Measurements from ENCODE around the gene HIRA.

The HIRA gene

GRCh38 chr22:19410941-19411689 is 20.4 kb downstream of the HIRA start:
- no peak for DNase-seq (ENCODE audit: low read depth in 2 of 2)

GRCh38 chr22:19407649-19408606 is 23.6 kb downstream of the HIRA start:
- DNase-seq (ENCODE audit: low read depth in 2 of 2) = no peak

DNA sequence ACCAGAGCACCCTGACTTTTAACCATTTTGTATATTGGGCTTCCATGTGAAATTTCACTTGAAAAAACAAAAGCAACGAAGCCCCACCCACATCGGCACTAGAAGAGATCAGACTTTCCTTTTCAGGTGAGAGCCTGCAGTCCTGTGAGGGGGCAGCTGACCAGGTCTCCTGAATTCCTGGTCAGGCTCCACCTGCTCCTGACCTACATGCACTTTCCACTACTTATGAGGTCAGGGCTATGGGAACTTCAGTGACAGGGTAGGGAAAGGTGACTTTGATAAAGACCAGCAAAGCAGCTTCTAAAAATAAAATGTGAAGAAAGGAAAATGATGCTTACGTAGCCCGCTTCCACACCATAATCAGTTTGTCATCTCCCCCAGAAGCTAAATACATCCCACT is 24.7 kb downstream of the HIRA start:
- DNase-seq (ENCODE audit: low read depth in 2 of 2) = no peak

- DNase-seq (ENCODE audit: low read depth in 2 of 2) = no peak
These were observed 25.2 kb downstream of the HIRA start for GRCh38 chr22:19406281-19406811.

DNA sequence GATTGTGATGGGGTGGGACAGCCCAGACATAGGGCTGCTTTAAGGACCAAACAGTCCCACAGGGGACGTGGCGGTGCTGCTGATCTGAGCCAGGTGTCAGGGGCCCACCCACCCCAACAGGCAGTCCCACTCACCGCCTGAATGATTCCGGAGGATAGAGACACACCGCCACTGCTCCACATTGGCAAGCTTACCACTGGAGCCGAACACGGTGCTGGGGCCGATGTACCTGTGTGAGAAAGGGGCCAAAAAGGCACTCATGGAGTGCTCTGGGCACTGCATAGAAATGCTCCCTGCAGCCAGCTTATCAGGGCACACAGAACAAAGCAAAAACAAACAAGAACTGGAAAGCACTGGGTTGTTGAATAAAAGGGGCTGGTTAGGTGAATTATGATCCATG is 25.9 kb downstream of the HIRA start:
- no peak for DNase-seq (ENCODE audit: low read depth in 2 of 2)

DNA sequence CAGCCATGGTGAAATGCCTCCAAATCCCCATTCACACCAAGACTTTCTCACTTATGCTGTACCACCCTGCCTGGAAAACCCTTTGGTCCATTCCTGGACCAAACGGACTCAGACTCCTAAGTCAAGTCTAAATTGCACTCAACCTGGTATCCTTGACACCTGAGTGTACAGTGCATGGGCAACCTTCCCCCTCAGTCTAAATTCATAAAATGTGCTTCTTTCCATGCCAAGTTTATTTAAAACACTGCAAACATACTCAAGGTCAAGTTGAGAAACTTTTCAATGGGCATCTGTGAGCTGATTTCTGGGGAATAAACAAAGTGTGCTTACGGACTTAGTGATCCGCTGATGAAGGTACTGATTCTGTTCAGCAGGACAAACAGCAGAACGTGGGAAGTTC is 26.4 kb downstream of the HIRA start:
- DNase-seq (ENCODE audit: low read depth in 2 of 2) = no peak

DNA sequence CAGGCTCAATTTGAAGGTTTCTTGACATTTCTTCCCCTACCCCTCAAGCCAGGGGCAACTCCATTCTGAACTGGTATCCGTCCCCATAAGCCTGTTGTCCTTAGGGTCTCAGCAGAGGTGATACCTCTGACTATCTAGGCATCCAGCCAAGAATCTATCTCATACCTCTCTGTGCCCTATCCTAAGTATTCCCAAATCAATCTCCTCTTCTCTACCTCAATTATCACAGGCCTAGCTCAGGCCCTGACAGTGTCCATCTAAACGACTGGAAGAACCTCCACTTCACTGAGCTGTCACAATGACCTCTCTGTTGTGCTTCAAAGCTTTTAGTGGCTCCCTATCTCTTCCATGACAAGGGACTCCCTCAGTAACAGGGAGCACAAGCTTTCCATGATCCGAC is 26.9 kb downstream of the HIRA start:
- no peak for DNase-seq (ENCODE audit: low read depth in 2 of 2)

- DNase-seq (ENCODE audit: low read depth in 2 of 2) = no peak
These were observed 28.8 kb downstream of the HIRA start for GRCh38 chr22:19402642-19403191.

GRCh38 chr22:19401483-19401882 is 30.1 kb downstream of the HIRA start:
- DNase-seq (ENCODE audit: low read depth in 2 of 2) = no peak

GRCh38 chr22:19400881-19401280 is 30.7 kb downstream of the HIRA start:
- no peak for DNase-seq (ENCODE audit: low read depth in 2 of 2)

DNA sequence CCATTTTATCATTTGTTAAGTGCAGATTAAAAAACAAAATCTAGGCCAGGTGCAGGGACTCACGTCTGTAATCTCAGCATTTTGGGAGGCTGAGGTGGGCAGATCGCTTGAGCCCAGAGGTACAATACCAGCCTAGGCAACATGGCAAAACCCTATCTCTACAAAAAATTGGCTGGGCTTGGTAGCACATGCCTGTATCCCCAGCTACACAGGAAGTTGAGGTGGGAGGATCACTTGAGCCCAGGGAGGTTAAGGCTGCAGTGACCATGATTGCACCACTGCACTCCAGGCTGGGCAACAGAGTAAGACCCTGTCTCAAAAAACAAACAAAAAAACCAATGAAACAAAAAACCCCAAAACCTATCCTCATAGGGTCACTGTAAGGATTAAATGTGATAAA is 32.9 kb downstream of the HIRA start:
- no peak for DNase-seq (ENCODE audit: low read depth in 2 of 2)

GRCh38 chr22:19398206-19398605 is 33.3 kb downstream of the HIRA start:
- no peak for DNase-seq (ENCODE audit: low read depth in 2 of 2)

GRCh38 chr22:19397734-19398104 is 33.8 kb downstream of the HIRA start:
- no peak for DNase-seq (ENCODE audit: low read depth in 2 of 2)

GRCh38 chr22:19396934-19397733 is 34.4 kb downstream of the HIRA start:
- no peak for DNase-seq (ENCODE audit: low read depth in 2 of 2)

- no peak for DNase-seq (ENCODE audit: low read depth in 2 of 2)
These were observed 35.0 kb downstream of the HIRA start for GRCh38 chr22:19396561-19396933.

GRCh38 chr22:19395276-19395675 is 36.3 kb downstream of the HIRA start:
- no peak for DNase-seq (ENCODE audit: low read depth in 2 of 2)

DNA sequence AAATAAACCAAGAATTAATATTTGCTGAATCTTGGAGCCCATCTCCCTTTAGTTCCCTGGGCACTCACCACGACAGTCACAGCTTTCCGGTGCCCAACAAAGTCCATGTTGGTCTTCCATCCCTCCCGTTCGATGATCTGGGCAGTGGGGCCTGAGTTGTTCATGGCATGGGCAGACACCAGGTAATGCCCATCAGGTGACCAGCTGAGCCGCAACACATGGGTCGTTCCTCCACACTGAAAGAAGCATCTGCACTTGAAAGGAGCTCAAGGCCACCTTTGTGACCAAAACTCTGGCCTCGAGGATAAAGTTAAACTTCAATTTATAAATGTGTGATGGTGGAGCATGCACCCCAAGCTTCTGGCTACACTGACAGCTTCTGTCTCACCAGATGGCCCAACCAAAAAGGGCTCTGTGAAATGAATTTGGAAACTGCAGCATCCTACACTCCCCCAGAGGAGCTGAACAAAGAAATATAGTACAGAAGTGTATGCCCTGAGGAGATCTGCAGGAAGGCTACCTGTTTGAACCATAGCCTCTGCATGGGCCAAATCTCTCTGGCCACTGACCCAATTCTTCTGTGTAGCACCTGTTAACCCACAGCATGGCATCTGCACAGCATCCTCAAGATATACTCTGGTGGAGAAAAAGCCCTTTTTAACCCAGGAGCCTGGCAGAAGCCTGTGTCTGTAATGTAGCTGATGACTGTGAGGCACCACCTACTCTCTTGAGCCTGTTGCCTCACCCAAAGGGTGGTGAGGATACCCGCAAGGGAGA is 37.1 kb downstream of the HIRA start:
- DNase-seq (ENCODE audit: low read depth in 2 of 2) = no peak

- no peak for DNase-seq (ENCODE audit: low read depth in 2 of 2)
These were observed 37.8 kb downstream of the HIRA start for GRCh38 chr22:19393704-19394103.

- DNase-seq (ENCODE audit: low read depth in 2 of 2) = no peak
These were observed 44.0 kb downstream of the HIRA start for GRCh38 chr22:19387575-19387974.

DNA sequence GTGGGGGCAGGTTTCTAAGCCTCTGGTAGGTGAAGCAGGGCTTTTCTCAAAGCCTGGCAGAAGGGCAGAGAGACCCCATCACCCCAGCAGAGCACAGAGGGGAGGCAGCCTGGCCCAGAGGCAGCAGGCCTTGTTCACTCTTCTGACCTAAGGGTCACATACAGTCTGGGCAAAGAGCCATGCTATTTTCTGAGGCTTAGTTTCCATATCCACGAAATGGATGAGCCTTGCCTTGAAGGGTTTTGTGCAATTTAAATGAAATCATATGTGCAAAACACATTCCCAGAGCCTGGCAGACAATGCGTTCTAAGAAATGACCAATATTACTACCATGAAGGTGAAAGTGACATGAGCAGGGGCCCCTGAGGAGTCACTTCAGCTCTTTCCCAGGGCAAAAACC is 44.5 kb downstream of the HIRA start:
- no peak for DNase-seq (ENCODE audit: low read depth in 2 of 2)

GRCh38 chr22:19386248-19386647 is 45.3 kb downstream of the HIRA start:
- DNase-seq (ENCODE audit: low read depth in 2 of 2) = no peak

Data from stimulated activated CD4-positive, alpha-beta T cell treated with anti-CD3 and anti-CD28 coated beads, Interleukin-1b, Interleukin-23, amount 100 ng/mL, for 1 hour (primary cell).